AG04449 (cell line): ENCODE data around the gene AEBP1.

ENCODE experiments used
- CTCF ChIA-PET: fragments of 350-600 bp; formaldehyde crosslinking; extraction: SDS; loops from one replicate; lab custom pipeline; 2021; ENCODE audit warnings: antibody characterized with exemption; lab: Yijun Ruan, JAX
- POLR2A ChIA-PET: fragments of 400-600, 350-600 bp; formaldehyde crosslinking; extraction: SDS; loops from one replicate; lab custom pipeline; 2020; ENCODE audit warnings: antibody characterized with exemption, inconsistent platforms; lab: Yijun Ruan, JAX
- DNase-seq: peaks from one replicate; pipeline ENCODE4 v3.0.0-alpha.2; 2010; ENCODE audit warnings: low read depth, low spot score
- H3K4me3 ChIP-seq: 2 replicates; pipeline ENCODE4 v1.5.1; 2011; ENCODE audit warnings: low read depth, mild to moderate bottlenecking, control low read depth, low read length
- CTCF ChIP-seq: IDR thresholded peaks from one replicate; pipeline ENCODE4 v1.5.1; 2011; ENCODE audit warnings: mild to moderate bottlenecking, moderate library complexity, low read length, control low read depth, inconsistent platforms; ENCODE audit not compliant: insufficient read depth; ENCODE audit errors: missing control alignments

AEBP1 gene

GRCh38 chr7:44145969-44146911 is 42.1 kb downstream of the AEBP1 start:
- peak overlapping the region; percentile 49 for H3K4me3 ChIP-seq
- ChIA-PET POLR2A (no interaction called here), CTCF (interaction anchor here (1.1 to 1.9 kb wide), 4 partner anchors 11 to 50 kb away, joined by 3 to 6 read pairs (median 5); no protein-coding TSS in a partner anchor)
- TF ChIP-seq CTCF: no peak
- no peak for DNase-seq

- CTCF ChIA-PET: interaction anchor here (1.3 to 1.9 kb wide), 4 partner anchors 9 to 49 kb away, joined by 3 to 6 read pairs (median 5); no protein-coding TSS in a partner anchor
- H3K4me3 ChIP-seq: no peak overlapping the region
- no peak for DNase-seq
- POLR2A ChIA-PET: no interaction called here
- no peak for TF ChIP-seq CTCF
These were observed 43.2 kb downstream of the AEBP1 start for GRCh38 chr7:44147026-44147991.

GRCh38 chr7:44148166-44148565 is 44.0 kb downstream of the AEBP1 start:
- ChIA-PET POLR2A (no interaction called here), CTCF (interaction anchor here (1.3 to 1.9 kb wide), 3 partner anchors 10 to 48 kb away, joined by 4 to 6 read pairs (median 6); no protein-coding TSS in a partner anchor)
- no peak for TF ChIP-seq CTCF
- no peak for DNase-seq
- no peak overlapping the region for H3K4me3 ChIP-seq

GRCh38 chr7:44148961-44149536 is 44.9 kb downstream of the AEBP1 start:
- H3K4me3 ChIP-seq: no peak overlapping the region
- ChIA-PET CTCF (no interaction called here), POLR2A (no interaction called here)
- TF ChIP-seq CTCF: no peak
- DNase-seq: no peak

- no peak for DNase-seq
- no peak for TF ChIP-seq CTCF
- H3K4me3 ChIP-seq: no peak overlapping the region
- CTCF ChIA-PET: interaction anchor here (1.2 kb wide), 1 partner anchor 11 kb away, joined by 4 read pairs; no protein-coding TSS in a partner anchor
- POLR2A ChIA-PET: interaction anchor here (1.4 kb wide), 1 partner anchor 14 kb away, joined by 4 read pairs; no protein-coding TSS in a partner anchor
These were observed 45.7 kb downstream of the AEBP1 start for GRCh38 chr7:44149571-44150465.
